DND-41 (cell line): ENCODE results near the gene KIF22.
"Not testable (repeated sequence)": the region's sequence is repeated elsewhere in the genome, so short reads cannot be mapped to it uniquely, and the experiment has no call there.

Source experiments
- ATAC-seq: fragments of 200-7000 bp; cut with Tn5 transposase; 3 replicates; pipeline ENCODE4 v1.9.1; 2021; ENCODE audit warnings: low read depth; ENCODE audit not compliant: insufficient read depth
- DNase-seq: peaks from one replicate; pipeline ENCODE4 v3.0.0-alpha.2; 2020
- H2AFZ ChIP-seq: 2 replicates; pipeline ENCODE4 v1.6.0; 2012; ENCODE audit warnings: low read depth, low read length
- H3K27ac ChIP-seq: 2 replicates; pipeline ENCODE4 v1.5.1; 2012; ENCODE audit warnings: low read length, inconsistent platforms
- H3K27me3 ChIP-seq: fragments of 200-600 bp; sonication (generic); 2 replicates; pipeline ENCODE4 v1.6.0; 2012; ENCODE audit warnings: low read length, mild to moderate bottlenecking, inconsistent platforms; ENCODE audit not compliant: insufficient read depth, poor library complexity
- H3K36me3 ChIP-seq: 2 replicates; pipeline ENCODE4 v1.5.1; 2012; ENCODE audit warnings: low read length, inconsistent platforms; ENCODE audit not compliant: insufficient read depth
- H3K4me1 ChIP-seq: 2 replicates; pipeline ENCODE4 v1.5.1; 2012; ENCODE audit warnings: mild to moderate bottlenecking, low read length; ENCODE audit not compliant: insufficient read depth
- H3K4me2 ChIP-seq: 2 replicates; pipeline ENCODE4 v1.6.0; 2012; ENCODE audit warnings: mild to moderate bottlenecking, moderate library complexity, low read length, inconsistent platforms; ENCODE audit not compliant: insufficient read depth
- H3K4me3 ChIP-seq, 2 experiments: fragments of 200-600 bp in 1 of 2; shearing (Covaris generic) in 1 of 2; 2 replicates each; pipeline ENCODE4 v1.5.1; 2012 to 2016; ENCODE audit warnings: inconsistent platforms in 2 of 2, low read length in 2 of 2, mild to moderate bottlenecking in 2 of 2, low read depth in 1 of 2, moderate library complexity in 1 of 2
- H3K79me2 ChIP-seq: 2 replicates; pipeline ENCODE4 v1.6.0; 2012; ENCODE audit warnings: low read length, inconsistent platforms; ENCODE audit not compliant: insufficient read depth
- H3K9ac ChIP-seq: 2 replicates; pipeline ENCODE4 v1.6.0; 2012; ENCODE audit warnings: low read depth, mild to moderate bottlenecking, inconsistent platforms, low read length, moderate library complexity
- H3K9me3 ChIP-seq: 2 replicates; pipeline ENCODE4 v1.5.1; 2012; ENCODE audit warnings: low read length, moderate library complexity, mild to moderate bottlenecking, inconsistent platforms; ENCODE audit not compliant: insufficient read depth, severe bottlenecking
- H4K20me1 ChIP-seq: 2 replicates; pipeline ENCODE4 v1.6.0; 2012; ENCODE audit warnings: low read length; ENCODE audit not compliant: insufficient read depth
- EZH2 ChIP-seq: IDR thresholded peaks from 3 replicates; pipeline ENCODE4 v1.6.1; 2012; ENCODE audit warnings: borderline replicate concordance, low read depth, mild to moderate bottlenecking, moderate library complexity, low read length, inconsistent platforms; ENCODE audit not compliant: severe bottlenecking
- TF ChIP-seq, protein P1 (sequence below): IDR thresholded peaks from 2 replicates; pipeline ENCODE4 v1.5.1; 2012; ENCODE audit warnings: borderline replicate concordance, low read length, moderate library complexity, mild to moderate bottlenecking; ENCODE audit not compliant: poor library complexity, severe bottlenecking; ENCODE audit errors: extremely low read depth

Gene KIF22

DNA sequence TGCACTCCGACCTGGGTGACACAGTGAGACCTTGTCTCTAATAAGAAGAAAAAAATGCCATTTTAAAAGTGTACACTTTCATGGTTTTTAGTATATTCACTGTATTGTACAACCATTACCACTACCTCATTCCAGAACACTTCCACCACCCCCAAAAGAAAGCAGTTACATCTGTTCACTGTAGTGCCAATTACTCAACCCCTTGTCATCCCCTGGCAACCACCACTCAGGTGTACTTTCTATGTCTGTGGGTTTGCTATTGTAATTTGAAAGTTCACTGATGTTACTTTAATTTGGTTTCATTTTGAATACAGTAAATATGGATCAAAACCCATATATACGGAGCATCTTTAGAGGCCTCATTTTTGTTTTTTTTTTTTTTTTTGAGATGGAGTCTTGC lies 6.4 kb upstream of the KIF22 start:
- Histone ChIP-seq H3K4me1 (peaks cover 2% of the 10 kb centered on the region; the same call in 1 of the 2 replicates), H4K20me1 (no peaks in the 10 kb centered on the region), H3K27ac (no peak overlapping the region), H2AFZ (no peak overlapping the region), H3K4me2 (no peak overlapping the region), H3K27me3 (no peaks in the 10 kb centered on the region), H3K9ac (no peak overlapping the region), H3K79me2 (no peaks in the 10 kb centered on the region), H3K36me3 (no peaks in the 10 kb centered on the region), H3K4me3 (no peak overlapping the region), H3K9me3 (no peaks in the 10 kb centered on the region)
- DNase-seq (no peak), ATAC-seq (no peak; the same call in 2 of the 3 replicates)
- TF ChIP-seq, protein P1, sequence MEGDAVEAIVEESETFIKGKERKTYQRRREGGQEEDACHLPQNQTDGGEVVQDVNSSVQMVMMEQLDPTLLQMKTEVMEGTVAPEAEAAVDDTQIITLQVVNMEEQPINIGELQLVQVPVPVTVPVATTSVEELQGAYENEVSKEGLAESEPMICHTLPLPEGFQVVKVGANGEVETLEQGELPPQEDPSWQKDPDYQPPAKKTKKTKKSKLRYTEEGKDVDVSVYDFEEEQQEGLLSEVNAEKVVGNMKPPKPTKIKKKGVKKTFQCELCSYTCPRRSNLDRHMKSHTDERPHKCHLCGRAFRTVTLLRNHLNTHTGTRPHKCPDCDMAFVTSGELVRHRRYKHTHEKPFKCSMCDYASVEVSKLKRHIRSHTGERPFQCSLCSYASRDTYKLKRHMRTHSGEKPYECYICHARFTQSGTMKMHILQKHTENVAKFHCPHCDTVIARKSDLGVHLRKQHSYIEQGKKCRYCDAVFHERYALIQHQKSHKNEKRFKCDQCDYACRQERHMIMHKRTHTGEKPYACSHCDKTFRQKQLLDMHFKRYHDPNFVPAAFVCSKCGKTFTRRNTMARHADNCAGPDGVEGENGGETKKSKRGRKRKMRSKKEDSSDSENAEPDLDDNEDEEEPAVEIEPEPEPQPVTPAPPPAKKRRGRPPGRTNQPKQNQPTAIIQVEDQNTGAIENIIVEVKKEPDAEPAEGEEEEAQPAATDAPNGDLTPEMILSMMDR = no peak
- no peak for TF ChIP-seq EZH2

DNA sequence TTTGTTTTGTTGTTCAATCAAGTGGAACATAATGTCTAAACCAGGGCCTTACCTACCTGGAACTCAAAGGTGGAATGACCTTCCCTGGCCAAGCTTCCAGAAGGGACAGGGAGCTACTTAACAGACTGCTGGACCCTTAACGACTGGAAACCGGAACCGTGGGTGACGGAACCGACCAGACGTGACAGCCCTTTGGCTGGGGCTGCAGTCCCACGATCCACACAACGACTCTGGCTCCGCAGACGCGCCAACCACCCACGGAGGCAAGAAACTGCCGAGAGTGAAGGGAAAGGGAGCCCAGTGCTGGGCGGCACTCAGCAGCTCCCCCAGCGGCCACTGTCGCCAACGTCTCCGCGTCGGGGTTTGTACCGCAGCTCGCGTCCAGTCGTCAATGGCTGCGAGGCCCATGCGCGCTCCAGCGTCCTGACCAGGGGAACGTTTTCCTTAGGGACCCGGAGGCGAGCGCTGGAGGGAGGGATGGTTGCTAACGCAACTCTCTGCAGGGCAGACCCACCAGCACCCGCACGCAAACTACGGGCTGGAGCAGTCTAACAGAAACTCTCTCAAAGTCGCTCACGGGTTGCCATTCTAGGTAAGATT lies 5.5 kb upstream of the KIF22 start:
- peaks cover 7% of the 10 kb centered on the region for H3K79me2 ChIP-seq
- TF ChIP-seq EZH2 = no peak
- no peak overlapping the region for H3K27ac ChIP-seq
- H4K20me1 ChIP-seq = no peaks in the 10 kb centered on the region
- no peaks in the 10 kb centered on the region for H3K27me3 ChIP-seq
- H3K9ac ChIP-seq = no peak overlapping the region
- H3K4me1 ChIP-seq = peaks cover 11% of the 10 kb centered on the region
- H3K4me2 ChIP-seq = no peak overlapping the region
- DNase-seq (no peak), ATAC-seq (no peak)
- H2AFZ ChIP-seq = no peak overlapping the region
- no peak overlapping the region for H3K4me3 ChIP-seq
- no peaks in the 10 kb centered on the region for H3K9me3 ChIP-seq
- H3K36me3 ChIP-seq = no peaks in the 10 kb centered on the region; the same call in 1 of the 2 replicates

GRCh38 chr16:29787155-29787554 lies 3.4 kb upstream of the KIF22 start:
- not testable (repeated sequence) for H3K9ac ChIP-seq, H3K9me3 ChIP-seq, DNase-seq, H3K4me2 ChIP-seq, H2AFZ ChIP-seq, H3K4me3 ChIP-seq, H3K27me3 ChIP-seq, H4K20me1 ChIP-seq, ATAC-seq, H3K27ac ChIP-seq
- Histone ChIP-seq H3K4me1 (peaks cover 20% of the 10 kb centered on the region), H3K79me2 (peaks cover 26% of the 10 kb centered on the region), H3K36me3 (peaks cover 11% of the 10 kb centered on the region)

GRCh38 chr16:29789775-29790182 lies 772 bp upstream of the KIF22 start:
- DNase-seq = no peak
- Histone ChIP-seq H3K4me3 (peak overlapping the region; percentile 74 to 77; a peak in 3 of 4 replicates), H2AFZ (peak overlapping the region; percentile 98), H3K4me1 (peaks cover 43% of the 10 kb centered on the region), H3K27ac (peak overlapping the region; percentile 99), H3K36me3 (peaks cover 37% of the 10 kb centered on the region), H3K9me3 (no peaks in the 10 kb centered on the region), H4K20me1 (peaks cover 13% of the 10 kb centered on the region; the same call in 1 of the 2 replicates), H3K79me2 (peaks cover 52% of the 10 kb centered on the region), H3K4me2 (peak overlapping the region; percentile 66), H3K27me3 (no peaks in the 10 kb centered on the region), H3K9ac (peak overlapping the region; percentile 87)
- TF ChIP-seq EZH2 = no peak
- TF ChIP-seq, protein P1 = no peak
- ATAC-seq = peak; percentile 1; the same call in 1 of the 3 replicates
